GM23338 (cell line): ENCODE results near the gene NCOA1. TPM values are rescaled to one million over a fixed set of nuclear protein-coding genes. Genes with fewer than 3 reads are reported as not detected.

Experiments used
- ATAC-seq: fragments of 200-7000 bp; cut with Tn5 transposase; 3 replicates; pipeline ENCODE4 v1.9.1; 2020
- DNase-seq: peaks from one replicate; pipeline ENCODE4 v3.0.0-alpha.2; 2015; ENCODE audit warnings: low spot score
- H2AFZ ChIP-seq: fragments of 200-600 bp; sonication (generic); 2 replicates; pipeline ENCODE4 v1.8.0; 2016; ENCODE audit warnings: antibody characterized with exemption, mild to moderate bottlenecking, moderate library complexity
- H3F3A ChIP-seq: fragments of 200-600 bp; sonication (generic); replicated peaks from 2 replicates; pipeline ENCODE4 v1.8.0; 2017; ENCODE audit warnings: antibody characterized with exemption, mixed run types, low read depth
- H3K27ac ChIP-seq: fragments of 200-600 bp; sonication (generic); 2 replicates; pipeline ENCODE4 v1.6.1; 2016; ENCODE audit warnings: low read depth
- H3K27me3 ChIP-seq: fragments of 200-600 bp; sonication (generic); 2 replicates; pipeline ENCODE4 v1.8.0; 2016; ENCODE audit warnings: mild to moderate bottlenecking, mixed run types, moderate library complexity; ENCODE audit not compliant: insufficient read depth
- H3K36me3 ChIP-seq: fragments of 200-600 bp; sonication (generic); 2 replicates; pipeline ENCODE4 v1.8.0; 2016; ENCODE audit warnings: mild to moderate bottlenecking; ENCODE audit not compliant: insufficient read depth
- H3K4me1 ChIP-seq: fragments of 200-600 bp; sonication (generic); 2 replicates; pipeline ENCODE4 v1.8.0; 2016; ENCODE audit warnings: mild to moderate bottlenecking, moderate library complexity; ENCODE audit not compliant: insufficient read depth
- H3K4me2 ChIP-seq: fragments of 200-600 bp; sonication (generic); 2 replicates; pipeline ENCODE4 v1.7.1; 2017; ENCODE audit warnings: mixed run types
- H3K4me3 ChIP-seq: fragments of 200-600 bp; sonication (generic); 2 replicates; pipeline ENCODE4 v1.6.1; 2016; ENCODE audit warnings: mixed run types
- H3K79me2 ChIP-seq: fragments of 200-600 bp; sonication (generic); replicated peaks from 2 replicates; pipeline ENCODE4 v1.8.0; 2017; ENCODE audit warnings: mild to moderate bottlenecking; ENCODE audit not compliant: insufficient read depth
- H3K9me2 ChIP-seq: fragments of 200-600 bp; sonication (generic); 2 replicates; pipeline ENCODE4 v1.8.0; 2017; ENCODE audit not compliant: insufficient read depth
- H4K20me1 ChIP-seq: fragments of 200-600 bp; sonication (generic); replicated peaks from 2 replicates; pipeline ENCODE4 v1.8.0; 2017; ENCODE audit warnings: mild to moderate bottlenecking; ENCODE audit not compliant: insufficient read depth
- H3K27ac Mint-ChIP-seq: 2 replicates; pipeline ENCODE4 v1.8.0; 2020; ENCODE audit warnings: inconsistent platforms, mild to moderate bottlenecking, moderate library complexity, mixed read lengths
- H3K27me3 Mint-ChIP-seq: 3 replicates; pipeline ENCODE4 v1.8.0; 2022; ENCODE audit warnings: low read depth, mild to moderate bottlenecking, moderate library complexity, mixed read lengths, inconsistent platforms; ENCODE audit not compliant: insufficient read depth, poor library complexity
- H3K36me3 Mint-ChIP-seq: 3 replicates; pipeline ENCODE4 v1.8.0; 2021; ENCODE audit warnings: low read depth, mild to moderate bottlenecking, inconsistent platforms, moderate library complexity, mixed read lengths
- H3K4me1 Mint-ChIP-seq: 3 replicates; pipeline ENCODE4 v1.8.0; 2020; ENCODE audit warnings: mild to moderate bottlenecking, inconsistent platforms, mixed read lengths
- H3K4me3 Mint-ChIP-seq: 3 replicates; pipeline ENCODE4 v1.8.0; 2021; ENCODE audit warnings: moderate library complexity, mild to moderate bottlenecking, inconsistent platforms, mixed read lengths
- H3K9me3 Mint-ChIP-seq: 3 replicates; pipeline ENCODE4 v1.8.0; 2020; ENCODE audit warnings: moderate library complexity, mild to moderate bottlenecking, inconsistent platforms, mixed read lengths
- CREB1 ChIP-seq: fragments of 250-450 bp; sonication (Bioruptor Pico); IDR thresholded peaks from 2 replicates; pipeline ENCODE4 v1.5.0; 2020; ENCODE audit warnings: low read depth, mild to moderate bottlenecking, moderate library complexity
- CTCF ChIP-seq, 2 experiments: fragments of 200-600 bp in 1 of 2; sonication (generic) in 1 of 2; conservative IDR thresholded peaks; 2 replicates each; pipeline versions ENCODE4 v1.5.1 to v1.6.1; 2016 to 2017; ENCODE audit warnings: antibody characterized with exemption in 2 of 2, low read depth in 2 of 2, mild to moderate bottlenecking in 2 of 2, moderate library complexity in 1 of 2
- ETS1 ChIP-seq: IDR thresholded peaks from 2 replicates; pipeline ENCODE4 v1.6.1; 2016; ENCODE audit warnings: antibody characterized with exemption
- EZH2 ChIP-seq: fragments of 200-600 bp; sonication (generic); IDR thresholded peaks from one replicate; pipeline ENCODE4 v1.8.0; 2017; ENCODE audit warnings: antibody characterized with exemption, mild to moderate bottlenecking, low read depth; ENCODE audit not compliant: unreplicated experiment
- EZH2phosphoT487 ChIP-seq: fragments of 200-600 bp; sonication (generic); IDR thresholded peaks from one replicate; pipeline ENCODE4 v1.8.1; 2018; ENCODE audit warnings: antibody characterized with exemption; ENCODE audit not compliant: unreplicated experiment
- JUNB ChIP-seq: IDR thresholded peaks from one replicate; pipeline ENCODE4 v1.6.1; 2016; ENCODE audit warnings: antibody characterized with exemption; ENCODE audit not compliant: unreplicated experiment
- NANOG ChIP-seq: IDR thresholded peaks from 2 replicates; pipeline ENCODE4 v1.6.1; 2016; ENCODE audit warnings: antibody characterized with exemption, borderline replicate concordance
- POLR2AphosphoS5 ChIP-seq: IDR thresholded peaks from 2 replicates; pipeline ENCODE4 v1.6.1; 2016; ENCODE audit warnings: antibody characterized with exemption, low read depth
- REST ChIP-seq: IDR thresholded peaks from one replicate; pipeline ENCODE4 v1.6.1; 2018; ENCODE audit warnings: antibody characterized with exemption; ENCODE audit not compliant: unreplicated experiment
- STAT1 ChIP-seq: IDR thresholded peaks from one replicate; pipeline ENCODE4 v1.6.1; 2016; ENCODE audit warnings: antibody characterized with exemption; ENCODE audit not compliant: unreplicated experiment
- ZNF114 ChIP-seq: fragments of 250-450 bp; sonication (Bioruptor Pico); IDR thresholded peaks from 2 replicates; pipeline ENCODE4 v1.5.0; 2020; ENCODE audit warnings: mild to moderate bottlenecking, moderate library complexity
- ZNF331 ChIP-seq: fragments of 250-450 bp; sonication (Bioruptor Pico); IDR thresholded peaks from 2 replicates; pipeline ENCODE4 v1.5.0; 2020; ENCODE audit warnings: low read depth, mild to moderate bottlenecking, moderate library complexity
- ZNF462 ChIP-seq: fragments of 250-450 bp; sonication (Bioruptor Pico); IDR thresholded peaks from 2 replicates; pipeline ENCODE4 v1.5.0; 2020; ENCODE audit warnings: mild to moderate bottlenecking, moderate library complexity
- polyA plus RNA-seq: library from polyadenylated mRNA; unstranded; fragments of >200 nt; fragmentation: Nextera tagmentation; extraction: Ambion mirVana; gene quantifications from 2 replicates; pipeline ENCODE4 v1.2.1, GENCODE V29; 2016
- total RNA-seq: library from RNA; depleted of rRNA; stranded (reverse); fragments of >200 nt; shearing (Covaris generic); gene quantifications from 2 replicates; pipeline ENCODE4 v1.2.3, GENCODE V29; 2014

NCOA1 gene
- total and polyA plus RNA-seq, 2 experiments from 2014 or later = 7.1 to 15.1 TPM

GRCh38 chr2:24651643-24652003 lies 160.6 kb downstream of the NCOA1 start:
- no peaks in the 10 kb centered on the region for H3F3A ChIP-seq
- no peak overlapping the region for H3K4me3 Mint-ChIP-seq
- H3K36me3 Mint-ChIP-seq = no peaks in the 10 kb centered on the region; the same call in 2 of the 3 replicates
- H3K9me3 Mint-ChIP-seq = no peaks in the 10 kb centered on the region; the same call in 2 of the 3 replicates
- H3K27me3 Mint-ChIP-seq = no peaks in the 10 kb centered on the region
- H3K27ac Mint-ChIP-seq = no peak overlapping the region
- no peak overlapping the region for H3K4me3 ChIP-seq
- peaks cover 8% of the 10 kb centered on the region for H3K4me1 ChIP-seq
- no peak overlapping the region for H2AFZ ChIP-seq
- ATAC-seq (no peak), DNase-seq (no peak)
- H3K27me3 ChIP-seq = no peaks in the 10 kb centered on the region
- H4K20me1 ChIP-seq = no peaks in the 10 kb centered on the region
- H3K4me1 Mint-ChIP-seq = peaks cover 10% of the 10 kb centered on the region
- no peaks in the 10 kb centered on the region for H3K36me3 ChIP-seq
- H3K9me2 ChIP-seq = no peaks in the 10 kb centered on the region
- TF ChIP-seq CREB1 (CRISPR knock-in tag) (no peak), NANOG (no peak), ETS1 (no peak), ZNF331 (no peak), JUNB (no peak), ZNF114 (CRISPR knock-in tag) (no peak), EZH2 (no peak), REST (no peak), CTCF (conservative IDR thresholded peaks at IDR 0.05; ENCODE audit: low read depth in 2 of 2) (no peak), STAT1 (no peak), ZNF462 (CRISPR knock-in tag) (no peak), POLR2AphosphoS5 (no peak), EZH2phosphoT487 (no peak)
- H3K79me2 ChIP-seq = no peaks in the 10 kb centered on the region
- no peak overlapping the region for H3K4me2 ChIP-seq
- H3K27ac ChIP-seq = no peak overlapping the region
